MM.1S (cell line): ENCODE data around the gene SLC7A1.

ENCODE experiments used
- DNase-seq: peaks from one replicate; pipeline ENCODE4 v3.0.0-alpha.2; 2015
- H2AFZ ChIP-seq: fragments of 300-600 bp; sonication (generic); 2 replicates; pipeline ENCODE4 v1.6.0; 2016; ENCODE audit warnings: antibody characterized with exemption, low read length
- H3F3A ChIP-seq: fragments of 300-600 bp; sonication (generic); 2 replicates; pipeline ENCODE4 v1.6.1; 2016; ENCODE audit warnings: mild to moderate bottlenecking, antibody characterized with exemption, low read length, moderate library complexity, mixed read lengths; ENCODE audit not compliant: insufficient read depth
- H3K27ac ChIP-seq: fragments of 300-600 bp; sonication (generic); 2 replicates; pipeline ENCODE4 v1.5.1; 2016; ENCODE audit warnings: mild to moderate bottlenecking, low read length
- H3K27me3 ChIP-seq: fragments of 300-600 bp; sonication (generic); replicated peaks from 2 replicates; pipeline ENCODE4 v1.6.0; 2016; ENCODE audit warnings: low read length; ENCODE audit not compliant: insufficient read depth
- H3K36me3 ChIP-seq: fragments of 300-600 bp; sonication (generic); replicated peaks from 2 replicates; pipeline ENCODE4 v1.6.1; 2016; ENCODE audit warnings: mild to moderate bottlenecking, low read length, mixed read lengths; ENCODE audit not compliant: insufficient read depth
- H3K4me1 ChIP-seq: fragments of 300-600 bp; sonication (generic); 2 replicates; pipeline ENCODE4 v1.6.1; 2016; ENCODE audit warnings: low read length, mixed read lengths
- H3K4me2 ChIP-seq: fragments of 300-600 bp; sonication (generic); 2 replicates; pipeline ENCODE4 v1.6.0; 2016; ENCODE audit warnings: low read depth, low read length
- H3K4me3 ChIP-seq: fragments of 300-600 bp; sonication (generic); 2 replicates; pipeline ENCODE4 v1.5.1; 2016; ENCODE audit warnings: low read length, mixed read lengths
- H3K79me2 ChIP-seq: fragments of 300-600 bp; sonication (generic); 2 replicates; pipeline ENCODE4 v1.6.1; 2016; ENCODE audit warnings: mixed run types, low read length, mixed read lengths
- H3K9ac ChIP-seq: fragments of 300-600 bp; sonication (generic); 2 replicates; pipeline ENCODE4 v1.6.1; 2016; ENCODE audit warnings: low read length, mixed read lengths
- H3K9me2 ChIP-seq: fragments of 300-600 bp; sonication (generic); replicated peaks from 2 replicates; pipeline ENCODE4 v1.6.1; 2016; ENCODE audit warnings: mild to moderate bottlenecking, low read length, mixed read lengths; ENCODE audit not compliant: insufficient read depth
- H3K9me3 ChIP-seq: fragments of 300-600 bp; sonication (generic); replicated peaks from 2 replicates; pipeline ENCODE4 v1.6.1; 2016; ENCODE audit warnings: mild to moderate bottlenecking, low read length, mixed read lengths; ENCODE audit not compliant: insufficient read depth
- H4K20me1 ChIP-seq: fragments of 300-600 bp; sonication (generic); 2 replicates; pipeline ENCODE4 v1.6.1; 2016; ENCODE audit warnings: mild to moderate bottlenecking, low read length, moderate library complexity, mixed read lengths; ENCODE audit not compliant: insufficient read depth
- CTCF ChIP-seq: fragments of 300-600 bp; sonication (generic); IDR thresholded peaks from 2 replicates; pipeline ENCODE4 v1.5.1; 2016; ENCODE audit warnings: antibody characterized with exemption, low read length, mixed read lengths
- EZH2 ChIP-seq: fragments of 300-600 bp; sonication (generic); optimal IDR thresholded peaks from 2 replicates; pipeline ENCODE3; 2017; ENCODE audit warnings: low read depth, mild to moderate bottlenecking, antibody characterized with exemption, low read length, mixed read lengths
- EZH2phosphoT487 ChIP-seq: fragments of 300-600 bp; sonication (generic); IDR thresholded peaks from 2 replicates; pipeline ENCODE4 v1.6.1; 2018; ENCODE audit warnings: antibody characterized with exemption, low read length

Gene SLC7A1

DNA sequence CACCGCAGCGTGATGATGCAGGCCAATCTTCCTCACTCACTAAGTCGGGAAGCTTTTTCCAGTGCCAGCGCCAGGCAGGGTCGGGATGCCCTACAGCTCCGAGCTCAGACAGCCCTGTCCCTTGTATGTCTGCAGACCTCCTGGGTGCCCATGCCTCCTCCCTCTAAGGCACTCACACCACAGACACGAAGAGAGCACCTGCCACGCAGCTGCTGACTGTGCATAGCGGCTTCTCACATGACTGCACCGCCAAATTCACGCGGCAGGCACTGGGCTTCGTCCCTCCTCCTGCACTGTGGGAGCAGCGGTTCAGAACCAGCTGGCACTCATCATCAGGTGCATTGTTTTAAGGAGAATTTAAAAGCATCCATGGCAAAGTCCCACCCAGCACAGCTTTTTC is 88.1 kb downstream of the SLC7A1 start:
- Histone ChIP-seq H2AFZ (no peak overlapping the region), H3K9ac (no peak overlapping the region), H3K9me3 (no peaks in the 10 kb centered on the region), H3K4me3 (no peak overlapping the region), H3K4me2 (no peak overlapping the region), H3K4me1 (no peaks in the 10 kb centered on the region), H3K36me3 (no peaks in the 10 kb centered on the region), H4K20me1 (no peaks in the 10 kb centered on the region), H3K9me2 (no peaks in the 10 kb centered on the region), H3K27me3 (no peaks in the 10 kb centered on the region), H3K27ac (no peak overlapping the region), H3F3A (no peaks in the 10 kb centered on the region), H3K79me2 (no peaks in the 10 kb centered on the region)
- no peak for TF ChIP-seq EZH2
- no peak for TF ChIP-seq CTCF
- no peak for TF ChIP-seq EZH2phosphoT487
- no peak for DNase-seq

DNA sequence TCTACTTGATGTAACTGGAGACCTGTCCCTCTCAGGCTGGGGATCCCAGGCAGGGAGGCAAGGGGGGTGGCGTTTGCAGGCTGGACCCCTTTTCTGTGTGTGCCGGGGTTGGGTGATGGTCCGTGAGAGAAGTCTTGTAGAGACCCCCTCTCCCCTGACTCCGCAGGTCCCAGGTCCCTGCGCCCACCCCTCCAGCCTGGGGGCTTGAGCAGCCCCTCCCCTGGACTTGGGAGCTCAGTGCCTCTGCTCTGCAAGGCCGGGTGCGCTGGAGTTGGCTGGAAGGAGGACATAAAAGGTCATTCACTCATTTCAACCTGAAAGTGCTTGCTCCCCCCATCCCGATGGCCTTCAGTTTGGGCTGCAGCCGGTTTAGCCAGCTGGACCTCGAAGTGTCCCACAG is 89.5 kb downstream of the SLC7A1 start:
- no peak overlapping the region for H3K4me3 ChIP-seq
- H3K36me3 ChIP-seq = no peaks in the 10 kb centered on the region

DNA sequence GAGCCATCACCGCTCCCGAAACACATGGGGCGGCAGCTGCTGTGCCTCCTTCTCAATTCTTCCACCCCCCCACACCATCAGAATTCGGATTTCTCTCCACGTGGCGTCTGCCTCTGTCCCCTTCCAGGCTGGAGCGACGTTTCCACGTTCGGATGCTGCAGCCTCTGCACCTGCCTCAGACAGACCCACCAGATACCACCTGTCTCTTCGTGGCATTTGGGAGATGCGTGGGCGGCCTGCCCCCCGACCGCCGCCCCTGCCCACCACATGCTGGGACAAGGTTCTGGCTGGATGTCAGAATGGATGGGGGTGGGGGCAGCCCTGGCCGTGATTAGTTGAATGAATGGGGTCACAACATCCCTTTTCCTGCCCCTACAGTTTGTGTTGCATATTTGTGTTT is 90.0 kb downstream of the SLC7A1 start:
- H3F3A ChIP-seq = no peaks in the 10 kb centered on the region
- H3K4me1 ChIP-seq = no peaks in the 10 kb centered on the region
- H3K4me2 ChIP-seq = no peak overlapping the region
- TF ChIP-seq EZH2 (no peak), CTCF (no peak), EZH2phosphoT487 (no peak)
- no peak overlapping the region for H2AFZ ChIP-seq
- no peak for DNase-seq
- no peaks in the 10 kb centered on the region for H3K36me3 ChIP-seq
- no peaks in the 10 kb centered on the region for H4K20me1 ChIP-seq
- H3K4me3 ChIP-seq = no peak overlapping the region
- H3K27ac ChIP-seq = no peak overlapping the region
- no peaks in the 10 kb centered on the region for H3K9me3 ChIP-seq
- H3K9ac ChIP-seq = no peak overlapping the region
- no peaks in the 10 kb centered on the region for H3K9me2 ChIP-seq
- no peaks in the 10 kb centered on the region for H3K79me2 ChIP-seq
- no peaks in the 10 kb centered on the region for H3K27me3 ChIP-seq

More for the DNA sequence above, 89.5 kb downstream of the SLC7A1 start:
- no peaks in the 10 kb centered on the region for H3F3A ChIP-seq
- no peaks in the 10 kb centered on the region for H3K4me1 ChIP-seq
- DNase-seq = no peak
- no peaks in the 10 kb centered on the region for H3K79me2 ChIP-seq
- no peak overlapping the region for H2AFZ ChIP-seq
- H3K27me3 ChIP-seq = no peaks in the 10 kb centered on the region
- no peak overlapping the region for H3K9ac ChIP-seq
- no peak for TF ChIP-seq EZH2
- TF ChIP-seq CTCF = no peak
- no peak for TF ChIP-seq EZH2phosphoT487
- no peak overlapping the region for H3K27ac ChIP-seq
- no peak overlapping the region for H3K4me2 ChIP-seq
- no peaks in the 10 kb centered on the region for H3K9me2 ChIP-seq
- no peaks in the 10 kb centered on the region for H3K9me3 ChIP-seq
- H4K20me1 ChIP-seq = no peaks in the 10 kb centered on the region
